ENCODE data around the gene PTPRN.
A peak's percentile ranks its signal among the peaks of the same experiment; 100 is the strongest.

PTPRN gene

GRCh38 chr2:219250049-219250781 is 59.0 kb downstream of the PTPRN start:
- TF ChIP-seq CTCF (conservative IDR thresholded peaks at IDR 0.05; ENCODE audit: low read depth, low read length): no peak
- Histone ChIP-seq H3K9ac (no peak overlapping the region), H3K36me3 (ENCODE audit: insufficient read depth) (no peaks in the 10 kb centered on the region), H3K79me2 (ENCODE audit: insufficient read depth, low read depth) (peaks cover 6% of the 10 kb centered on the region; the same call in 1 of the 2 replicates), H3K4me3 (IDR thresholded peaks at IDR 0.05; ENCODE audit: insufficient read depth, low read depth, low read length) (no peak overlapping the region), H4K20me1 (ENCODE audit: insufficient read depth) (no peaks in the 10 kb centered on the region), H3K4me2 (peak overlapping the region; percentile 21; the same call in 1 of the 2 replicates), H3K4me1 (ENCODE audit: low read depth, poor library complexity, severe bottlenecking) (peaks cover 30% of the 10 kb centered on the region), H3K27ac (peak overlapping the region; percentile 19; the same call in 1 of the 2 replicates), H2AFZ (ENCODE audit: low read depth) (no peak overlapping the region), H3K27me3 (ENCODE audit: insufficient read depth, low read depth) (peaks cover 10% of the 10 kb centered on the region; the same call in 1 of the 2 replicates)

- Histone ChIP-seq H3K27ac (peak overlapping the region; percentile 19; the same call in 1 of the 2 replicates), H3K36me3 (ENCODE audit: insufficient read depth) (no peaks in the 10 kb centered on the region), H2AFZ (ENCODE audit: low read depth) (no peak overlapping the region), H3K27me3 (ENCODE audit: insufficient read depth, low read depth) (0 out of 2 replicates have a peak, but pooled peaks cover 2% of the 10 kb centered on the region), H3K4me3 (IDR thresholded peaks at IDR 0.05; ENCODE audit: insufficient read depth, low read depth, low read length) (no peak overlapping the region), H3K79me2 (ENCODE audit: insufficient read depth, low read depth) (peaks cover 6% of the 10 kb centered on the region; the same call in 1 of the 2 replicates), H3K4me1 (ENCODE audit: low read depth, poor library complexity, severe bottlenecking) (peaks cover 26% of the 10 kb centered on the region), H3K4me2 (peak overlapping the region; percentile 21; the same call in 1 of the 2 replicates), H3K9ac (no peak overlapping the region), H4K20me1 (ENCODE audit: insufficient read depth) (no peaks in the 10 kb centered on the region)
- no peak for TF ChIP-seq CTCF (conservative IDR thresholded peaks at IDR 0.05; ENCODE audit: low read depth, low read length)
Measured at GRCh38 chr2:219249203-219249980, 59.8 kb downstream of the PTPRN start.

GRCh38 chr2:219248845-219249202 is 60.4 kb downstream of the PTPRN start:
- Histone ChIP-seq H3K27me3 (ENCODE audit: insufficient read depth, low read depth) (no peaks in the 10 kb centered on the region), H3K27ac (peak overlapping the region; percentile 19; the same call in 1 of the 2 replicates), H3K4me1 (ENCODE audit: low read depth, poor library complexity, severe bottlenecking) (peaks cover 29% of the 10 kb centered on the region), H3K4me3 (IDR thresholded peaks at IDR 0.05; ENCODE audit: insufficient read depth, low read depth, low read length) (no peak overlapping the region), H3K9ac (no peak overlapping the region), H2AFZ (ENCODE audit: low read depth) (no peak overlapping the region), H3K4me2 (peak overlapping the region; percentile 21; the same call in 1 of the 2 replicates), H3K79me2 (ENCODE audit: insufficient read depth, low read depth) (peaks cover 6% of the 10 kb centered on the region; the same call in 1 of the 2 replicates), H4K20me1 (ENCODE audit: insufficient read depth) (no peaks in the 10 kb centered on the region), H3K36me3 (ENCODE audit: insufficient read depth) (no peaks in the 10 kb centered on the region)
- TF ChIP-seq CTCF (conservative IDR thresholded peaks at IDR 0.05; ENCODE audit: low read depth, low read length): no peak

- H3K27ac ChIP-seq: no peak overlapping the region
- H3K4me1 ChIP-seq (ENCODE audit: low read depth, poor library complexity, severe bottlenecking): peaks cover 29% of the 10 kb centered on the region
- TF ChIP-seq CTCF (conservative IDR thresholded peaks at IDR 0.05; ENCODE audit: low read depth, low read length): no peak
- H3K9ac ChIP-seq: no peak overlapping the region
- H2AFZ ChIP-seq (ENCODE audit: low read depth): no peak overlapping the region
- H3K36me3 ChIP-seq (ENCODE audit: insufficient read depth): no peaks in the 10 kb centered on the region
- H3K79me2 ChIP-seq (ENCODE audit: insufficient read depth, low read depth): peaks cover 6% of the 10 kb centered on the region; the same call in 1 of the 2 replicates
- no peak overlapping the region for H3K4me3 ChIP-seq (IDR thresholded peaks at IDR 0.05; ENCODE audit: insufficient read depth, low read depth, low read length)
- H3K4me2 ChIP-seq: no peak overlapping the region
- H4K20me1 ChIP-seq (ENCODE audit: insufficient read depth): no peaks in the 10 kb centered on the region
- H3K27me3 ChIP-seq (ENCODE audit: insufficient read depth, low read depth): no peaks in the 10 kb centered on the region
Measured at GRCh38 chr2:219247678-219248642, 61.2 kb downstream of the PTPRN start.

All from KMS-11 (cell line).